Measurements from ENCODE around the gene AMER3.

The AMER3 gene

DNA sequence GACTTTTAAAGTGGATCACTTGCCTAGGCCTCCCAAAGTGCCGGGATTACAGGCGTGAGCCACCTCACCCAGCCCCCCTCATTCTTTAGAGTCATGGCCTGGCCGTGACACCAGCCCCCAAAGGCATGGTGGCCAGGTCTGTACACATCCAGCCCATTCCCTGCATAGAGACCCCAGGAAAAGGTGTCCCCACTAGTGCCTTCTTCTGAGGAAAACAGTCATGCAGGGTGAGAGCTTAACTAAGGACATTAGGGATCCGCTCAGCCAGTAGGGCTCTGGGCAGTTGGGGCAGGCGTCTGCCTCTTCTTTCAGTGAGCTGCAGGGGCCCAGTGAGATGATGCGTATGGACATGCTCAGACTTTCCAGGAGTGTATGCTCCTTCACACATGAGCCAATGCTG is 5.7 kb upstream of the AMER3 start:
- DNase-seq = no peak

DNA sequence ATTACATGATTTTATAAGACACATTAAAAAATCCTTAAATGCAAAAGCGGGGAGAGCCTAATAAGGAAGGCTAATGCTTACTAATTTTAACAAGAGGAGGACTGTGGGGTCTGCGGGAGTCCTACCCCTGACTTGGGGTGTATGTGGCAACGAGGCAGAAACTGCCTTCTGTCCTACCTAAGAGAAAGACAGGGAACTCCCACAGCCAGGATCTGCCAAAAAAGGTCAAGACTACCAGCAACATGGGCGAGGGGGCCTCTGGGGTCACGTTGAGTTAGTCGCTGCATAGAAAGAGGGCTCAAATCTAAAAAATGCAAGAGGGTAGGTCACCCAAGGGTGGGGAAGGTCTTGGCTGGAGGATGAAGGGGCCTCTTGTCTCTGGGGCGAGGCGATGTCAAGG is 529 bp upstream of the AMER3 start:
- DNase-seq = no peak

DNA sequence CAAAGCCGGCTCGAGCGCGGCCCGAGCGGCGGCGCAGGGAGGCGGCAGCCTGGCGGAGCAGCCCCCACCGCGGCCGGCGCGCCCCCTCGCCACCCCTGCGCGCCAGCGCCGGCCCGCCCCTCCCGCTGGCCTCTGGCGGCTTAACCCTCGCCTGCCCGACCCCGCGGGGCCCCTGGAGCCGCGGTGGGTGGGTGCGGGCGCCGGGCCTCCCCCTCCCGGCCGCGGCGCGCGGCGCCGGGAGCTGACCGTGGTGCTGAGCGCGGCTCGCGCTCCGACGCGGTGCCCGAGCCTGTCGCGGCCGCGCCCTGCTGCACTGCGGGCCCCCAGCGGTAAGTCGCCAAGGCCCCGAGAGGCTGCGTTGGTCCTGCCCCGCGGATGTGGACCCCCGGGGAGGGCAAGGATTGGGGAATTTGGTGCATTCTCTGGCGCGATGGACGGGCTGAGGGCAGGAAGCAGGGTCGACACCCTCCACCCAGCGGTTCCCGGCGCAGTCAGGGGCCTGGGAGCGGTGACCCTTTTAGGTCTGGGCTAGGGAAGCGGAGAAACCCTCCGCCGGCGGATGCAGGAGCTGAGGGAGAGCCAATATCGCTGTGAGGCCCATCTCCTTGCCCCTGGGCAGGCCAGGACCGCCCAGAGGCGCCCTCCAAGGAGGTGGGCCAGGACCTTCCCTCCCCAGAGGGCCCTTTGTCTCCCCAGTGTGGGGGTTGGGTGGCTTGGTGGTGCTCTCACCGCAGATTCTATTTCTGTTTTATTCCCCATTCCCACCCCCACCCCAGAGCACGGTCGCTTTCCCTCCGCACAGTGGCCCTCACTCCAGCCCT is 923 bp downstream of the AMER3 start:
- DNase-seq = peak in 6 of 51 donors; percentile 18 to 47 (median 38)

DNA sequence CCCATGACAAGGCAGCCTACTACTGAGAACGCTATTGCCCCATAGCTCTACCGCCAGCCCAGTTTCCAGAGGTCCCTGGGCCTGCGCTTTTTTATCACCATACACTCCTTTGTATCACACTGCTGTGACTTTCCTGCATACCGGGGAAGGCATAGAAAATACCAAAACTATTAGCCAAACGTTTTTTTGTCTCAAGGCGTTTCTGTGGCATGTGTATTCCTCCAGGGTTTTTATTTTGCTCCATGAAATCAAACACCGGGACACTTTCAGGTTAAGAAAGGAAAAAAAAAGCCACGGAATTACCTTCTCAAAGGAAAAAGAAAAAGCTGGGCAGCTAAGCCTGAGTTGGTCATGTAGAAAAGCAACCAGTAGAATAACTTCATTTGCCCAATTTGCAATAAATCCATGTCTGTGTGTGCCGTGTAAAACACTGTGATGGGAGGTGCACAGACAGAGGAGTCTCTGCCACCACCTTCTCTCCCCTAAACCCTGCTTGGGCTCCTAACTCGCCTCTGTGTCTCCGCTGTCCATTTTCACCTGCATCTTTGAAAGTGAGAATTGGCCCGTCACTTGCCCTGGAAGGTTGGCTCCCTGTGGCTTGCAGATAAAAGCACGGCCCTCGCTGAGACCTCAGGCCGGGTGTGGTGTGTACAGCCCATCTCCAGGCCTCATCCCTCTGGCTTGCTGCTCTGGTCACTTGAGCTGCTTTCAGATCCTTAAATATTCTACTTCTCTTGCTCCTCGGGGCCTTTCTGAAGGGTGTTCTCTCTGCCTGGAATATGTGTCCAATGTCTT is 1.7 kb downstream of the AMER3 start:
- no peak for DNase-seq

DNA sequence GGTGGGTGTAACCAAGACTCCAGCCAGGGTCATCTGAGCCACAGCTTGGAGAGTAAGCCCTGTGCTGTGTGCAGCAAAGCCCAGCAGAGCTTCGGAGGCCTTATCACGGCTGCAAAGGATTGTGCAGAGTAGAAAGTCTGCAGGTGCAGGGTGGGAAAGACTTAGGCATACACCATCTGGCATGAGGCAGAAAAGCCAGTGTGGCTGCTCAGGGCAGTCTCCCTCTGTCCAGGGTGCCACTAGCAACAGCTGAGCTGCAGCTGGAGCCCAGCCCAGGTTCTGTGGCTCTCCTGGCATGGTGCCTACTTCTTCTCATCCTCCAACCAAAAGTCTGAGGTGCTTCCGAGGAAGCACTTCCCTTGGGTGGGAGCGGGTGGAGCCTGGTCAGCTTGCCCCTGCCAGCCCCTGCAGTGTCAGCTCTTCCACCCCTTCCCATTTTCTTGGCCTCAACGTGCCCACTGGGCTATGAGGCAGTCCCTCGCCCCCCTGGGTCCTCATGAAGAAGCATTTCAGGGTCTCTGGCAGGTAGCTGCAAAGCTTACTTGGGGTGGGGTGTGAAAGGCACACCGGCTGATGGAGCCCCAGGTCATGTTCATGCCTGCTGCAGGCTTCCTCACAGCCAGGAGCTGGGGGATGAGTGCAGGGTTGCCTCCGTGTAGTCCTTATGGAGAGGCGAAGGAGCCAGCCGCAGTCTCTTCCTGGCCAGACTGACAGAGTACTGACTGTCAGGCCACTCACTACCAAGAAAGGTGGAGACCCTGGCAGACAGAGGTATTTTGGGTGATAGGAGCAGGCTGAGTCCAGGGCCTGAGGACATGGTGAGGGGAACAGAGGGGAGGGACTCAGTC is 4.8 kb downstream of the AMER3 start:
- DNase-seq = no peak

DNA sequence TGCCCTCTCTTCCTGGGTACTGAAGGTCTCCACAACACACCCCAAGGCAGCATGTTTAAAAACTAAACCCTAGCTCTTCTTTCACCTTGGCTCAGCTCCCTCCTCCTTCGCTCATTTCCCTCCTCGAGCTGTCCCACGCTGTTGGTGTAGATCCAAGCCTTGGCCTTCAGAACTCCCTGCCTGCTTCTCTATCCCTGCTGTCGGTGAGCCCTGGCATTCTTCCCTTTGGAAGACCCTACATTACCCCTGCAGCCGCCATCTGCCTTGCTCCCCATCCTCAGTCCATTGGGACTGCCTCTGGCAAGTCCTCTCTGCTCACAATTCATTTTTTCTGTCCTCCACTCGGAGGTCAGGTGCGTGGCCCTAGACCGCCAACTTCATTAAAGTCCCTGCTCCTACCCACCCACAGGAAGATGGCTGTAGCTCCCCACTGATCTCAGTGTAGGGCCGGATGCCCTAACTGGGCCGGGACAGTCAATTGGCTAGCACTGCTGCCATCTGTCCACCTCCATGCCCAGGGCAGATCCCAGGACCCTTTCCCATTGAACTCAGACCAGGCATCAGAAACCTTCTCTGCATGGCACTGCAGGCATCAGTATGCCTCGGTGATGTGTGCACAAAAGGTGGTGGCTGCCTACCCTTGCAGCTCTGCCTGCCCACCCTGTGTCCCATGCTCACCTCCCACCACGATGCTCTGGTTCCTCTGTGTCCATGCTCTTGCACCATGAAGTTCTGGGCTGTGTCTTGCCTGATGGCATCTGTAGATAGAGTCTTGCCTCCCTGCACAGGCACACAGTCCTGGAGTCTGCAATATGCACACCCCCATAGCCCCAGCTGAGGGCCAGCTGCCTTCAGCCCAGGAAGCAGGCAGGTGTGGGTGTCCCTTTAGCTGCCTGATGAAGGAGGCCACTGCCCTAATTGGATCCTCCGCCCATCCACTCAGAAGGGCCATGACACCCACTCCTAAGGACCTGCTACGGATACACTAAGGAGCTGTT is 5.7 kb downstream of the AMER3 start:
- DNase-seq = no peak

DNA sequence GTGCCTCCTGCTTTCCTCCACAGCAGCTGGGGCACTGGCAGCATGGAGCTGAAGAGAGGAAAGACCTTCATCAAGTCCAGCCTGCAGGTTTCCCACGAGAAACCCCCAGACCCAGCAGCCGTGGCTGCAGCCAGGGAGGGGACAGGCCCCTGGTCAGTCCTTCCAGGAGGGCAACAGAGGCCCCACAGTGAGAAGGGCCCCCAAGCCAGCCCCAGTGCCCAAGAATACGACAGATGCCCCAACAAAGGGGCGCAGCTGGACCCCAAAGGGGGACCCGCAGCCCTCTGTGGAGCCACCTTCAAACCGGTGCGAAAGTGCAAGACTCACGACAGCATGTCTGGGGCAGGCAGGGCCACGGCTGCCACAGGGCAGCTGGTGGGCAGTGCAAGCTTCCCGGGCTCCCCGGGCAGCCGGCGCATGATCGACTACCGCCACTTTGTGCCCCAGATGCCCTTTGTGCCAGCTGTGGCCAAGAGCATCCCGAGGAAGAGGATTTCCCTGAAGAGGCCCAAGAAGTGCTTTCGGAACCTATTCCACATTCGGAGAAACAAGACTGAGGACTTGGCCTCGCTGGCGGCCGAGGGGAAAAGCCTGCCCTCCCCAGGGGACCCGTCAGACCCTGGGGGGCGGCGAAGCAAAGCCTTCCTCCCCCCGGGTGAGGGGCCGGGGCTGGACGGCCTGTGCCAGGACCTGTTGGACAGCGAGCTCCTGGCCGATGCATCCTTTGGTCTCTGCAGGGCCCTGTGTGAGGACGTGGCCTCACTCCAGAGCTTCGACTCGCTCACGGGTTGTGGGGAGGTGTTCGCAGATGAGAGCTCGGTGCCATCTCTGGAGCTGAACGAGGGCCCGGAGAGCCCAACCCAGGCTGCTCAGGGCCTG is 6.9 kb downstream of the AMER3 start:
- no peak for DNase-seq

DNA sequence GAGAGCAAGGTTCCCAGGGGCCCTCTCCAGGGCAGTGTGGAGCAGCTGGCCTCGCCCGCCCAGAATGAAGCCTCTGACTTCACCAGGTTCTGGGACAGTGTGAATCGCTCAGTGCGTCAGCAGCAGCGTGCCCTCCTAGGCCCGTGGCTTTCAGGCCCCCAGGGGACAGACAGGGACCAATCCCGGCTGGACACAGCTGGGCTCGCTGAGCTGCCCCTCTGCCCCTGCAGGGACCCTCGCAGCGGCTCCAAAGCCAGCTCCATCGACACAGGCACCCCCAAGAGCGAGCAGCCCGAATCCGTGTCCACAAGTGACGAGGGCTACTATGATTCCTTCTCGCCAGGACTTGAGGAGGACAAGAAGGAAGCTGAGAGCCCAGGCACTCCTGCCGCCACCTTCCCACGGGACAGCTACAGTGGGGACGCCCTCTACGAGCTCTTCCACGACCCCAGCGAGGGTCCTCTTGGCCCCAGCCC is 7.6 kb downstream of the AMER3 start:
- DNase-seq = no peak

DNA sequence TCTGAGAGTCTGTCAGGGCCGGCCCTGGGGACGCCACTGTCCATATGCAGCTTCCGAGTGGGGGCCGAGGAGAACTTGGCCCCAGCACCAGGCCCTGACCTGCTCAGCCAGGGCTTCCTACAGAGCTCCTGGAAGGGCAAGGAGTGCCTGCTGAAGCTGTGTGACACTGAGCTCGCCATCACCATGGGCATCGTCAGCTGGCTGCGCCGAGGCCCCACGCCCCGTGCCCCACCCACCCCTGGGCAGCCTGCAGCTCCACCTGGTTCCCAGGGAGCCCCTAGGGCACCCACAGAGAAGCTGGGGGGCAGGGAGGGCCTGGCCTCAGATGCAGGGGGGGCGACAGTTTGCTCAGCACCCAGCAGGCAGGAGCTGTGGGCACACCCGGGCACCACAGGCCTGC is 8.1 kb downstream of the AMER3 start:
- DNase-seq = no peak

DNA sequence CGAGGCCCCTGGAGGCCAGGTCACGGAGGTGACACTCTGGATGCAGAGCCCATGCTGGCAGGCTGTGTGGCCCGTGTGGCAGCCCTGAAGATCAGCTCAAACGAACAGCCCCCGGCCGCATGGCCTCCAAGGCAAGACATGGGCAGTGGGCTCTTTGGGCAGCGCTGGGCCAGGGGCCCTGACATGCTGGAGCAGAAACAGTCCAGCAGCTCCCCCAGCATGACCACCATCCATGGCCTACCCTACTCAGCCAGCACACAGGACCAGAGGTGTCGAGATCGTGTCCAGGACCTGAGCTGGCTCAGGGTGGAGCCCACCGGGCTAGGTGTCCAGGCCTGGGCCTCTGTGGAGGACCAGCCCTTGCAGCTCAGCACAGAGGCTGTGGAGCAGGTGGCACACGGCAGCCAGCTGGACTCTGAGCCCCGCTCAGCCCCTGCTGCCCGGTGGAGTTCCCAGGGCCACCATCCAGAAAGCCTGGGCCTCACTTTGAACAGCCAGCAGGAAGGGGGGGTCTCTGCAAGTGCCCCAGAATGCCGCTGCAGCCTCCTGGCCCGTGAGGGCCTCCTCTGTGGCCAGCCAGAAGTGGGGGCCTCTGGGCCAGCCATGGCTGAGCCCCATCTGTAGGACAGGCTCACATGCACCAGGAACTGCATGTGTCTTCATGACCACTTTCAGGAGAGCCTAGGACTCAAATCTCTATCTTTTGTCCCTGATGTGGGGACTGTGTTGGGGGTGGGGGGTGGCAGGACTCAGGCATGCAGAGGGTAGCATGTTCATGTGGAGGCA is 8.9 kb downstream of the AMER3 start:
- DNase-seq = no peak

DNA sequence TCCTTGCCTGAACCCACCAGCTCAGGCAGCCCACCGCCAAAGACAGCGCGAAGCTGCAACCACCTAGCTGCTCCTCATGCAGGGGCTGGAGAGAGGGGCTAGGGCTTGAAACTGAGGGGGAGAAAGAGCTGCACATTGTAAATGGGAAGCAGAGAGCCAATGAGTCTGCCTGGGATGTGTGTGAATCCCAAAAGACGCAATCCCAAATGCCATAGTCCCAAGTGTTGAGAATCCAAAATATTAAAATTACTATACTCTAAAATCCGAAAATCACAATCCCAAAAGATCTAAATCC is 9.4 kb downstream of the AMER3 start:
- DNase-seq = no peak

DNA sequence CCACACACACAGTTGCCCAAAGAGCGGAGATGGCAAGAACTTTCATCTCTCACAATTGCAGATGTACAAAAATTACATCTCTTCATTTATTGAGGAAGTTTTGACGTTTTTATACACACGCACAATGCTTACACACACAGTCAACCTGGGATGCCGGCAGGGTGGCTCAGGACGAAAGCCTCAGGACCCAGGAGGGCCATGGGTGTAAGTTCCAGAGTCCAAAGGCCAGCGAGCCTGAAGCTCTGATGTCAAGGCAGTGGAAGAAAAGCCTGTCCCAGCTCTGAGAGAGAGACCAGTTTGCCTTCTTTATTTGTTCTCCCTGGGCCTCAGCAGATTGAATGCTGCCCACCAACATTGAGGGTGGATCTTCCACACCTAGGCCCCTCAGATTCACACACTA is 10.1 kb downstream of the AMER3 start:
- DNase-seq = no peak

DNA sequence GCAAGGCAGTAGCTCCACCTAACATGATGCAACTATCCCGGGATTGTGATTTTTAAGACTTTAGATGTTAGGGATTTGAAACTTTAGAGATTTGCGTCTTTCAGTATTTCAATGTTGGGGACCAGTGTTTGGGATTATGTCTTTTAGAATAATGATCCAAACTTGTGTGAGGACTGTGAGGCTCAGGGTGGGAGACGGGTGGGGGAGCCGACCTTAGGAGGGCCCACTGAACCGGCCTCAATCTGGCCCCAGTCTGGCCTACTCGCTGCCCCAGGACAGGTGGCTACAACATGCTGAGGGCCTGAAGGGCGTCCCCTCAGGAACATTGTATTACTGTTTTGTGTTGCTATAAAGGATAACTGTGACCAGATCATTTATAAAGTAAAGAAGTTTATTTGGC is 10.7 kb downstream of the AMER3 start:
- DNase-seq = no peak

DNA sequence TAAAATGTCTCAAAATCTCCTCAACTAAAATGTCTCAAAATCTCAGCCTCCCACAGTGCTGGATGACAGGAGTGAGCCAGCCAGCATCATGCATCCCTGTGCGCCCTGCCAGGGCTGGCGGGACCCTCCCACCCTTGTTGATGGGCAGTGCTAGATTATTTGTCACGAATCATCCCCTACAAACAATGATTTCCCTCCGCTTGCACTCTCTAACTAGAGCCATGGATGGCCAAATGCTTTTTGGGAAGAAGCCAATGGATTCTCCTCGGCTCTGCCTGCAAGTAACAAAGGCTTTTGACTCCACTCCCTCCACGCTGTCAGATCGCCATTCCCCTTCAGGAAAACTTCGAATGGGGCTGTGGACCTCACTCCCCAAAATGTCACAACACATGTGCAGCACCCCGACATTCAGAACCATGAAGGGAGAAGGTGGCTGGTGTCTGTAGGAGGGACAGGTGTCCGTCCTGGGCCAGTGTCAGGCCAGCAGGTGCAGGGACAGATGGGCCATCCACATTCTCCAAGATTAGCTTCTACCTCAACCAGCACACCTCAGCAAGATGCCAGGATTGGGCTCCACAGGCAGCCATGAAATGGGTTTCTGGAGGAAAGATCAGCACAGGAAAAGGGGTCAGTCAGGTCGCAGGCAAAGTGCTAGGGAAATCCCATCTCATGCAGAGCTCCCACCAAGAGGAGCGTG is 11.5 kb downstream of the AMER3 start:
- DNase-seq = no peak

DNA sequence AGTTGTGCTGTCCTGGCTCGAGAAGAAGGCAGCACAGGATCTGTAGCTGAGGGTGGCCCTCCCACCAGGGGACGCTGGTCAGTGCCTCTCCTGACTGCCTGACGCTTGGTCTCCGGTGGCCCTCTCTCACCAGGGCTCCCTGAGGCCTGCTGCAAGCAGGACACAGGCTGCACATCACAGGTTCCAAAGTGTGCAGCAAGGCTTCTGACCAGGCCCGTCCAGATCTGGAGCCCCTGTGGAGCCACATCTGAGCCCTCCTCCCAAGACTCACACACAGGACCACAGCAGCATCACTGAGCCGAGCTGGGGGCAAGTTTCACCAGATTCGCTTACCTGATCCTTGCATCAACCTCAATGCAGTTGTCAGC is 12.1 kb downstream of the AMER3 start:
- no peak for DNase-seq

DNA sequence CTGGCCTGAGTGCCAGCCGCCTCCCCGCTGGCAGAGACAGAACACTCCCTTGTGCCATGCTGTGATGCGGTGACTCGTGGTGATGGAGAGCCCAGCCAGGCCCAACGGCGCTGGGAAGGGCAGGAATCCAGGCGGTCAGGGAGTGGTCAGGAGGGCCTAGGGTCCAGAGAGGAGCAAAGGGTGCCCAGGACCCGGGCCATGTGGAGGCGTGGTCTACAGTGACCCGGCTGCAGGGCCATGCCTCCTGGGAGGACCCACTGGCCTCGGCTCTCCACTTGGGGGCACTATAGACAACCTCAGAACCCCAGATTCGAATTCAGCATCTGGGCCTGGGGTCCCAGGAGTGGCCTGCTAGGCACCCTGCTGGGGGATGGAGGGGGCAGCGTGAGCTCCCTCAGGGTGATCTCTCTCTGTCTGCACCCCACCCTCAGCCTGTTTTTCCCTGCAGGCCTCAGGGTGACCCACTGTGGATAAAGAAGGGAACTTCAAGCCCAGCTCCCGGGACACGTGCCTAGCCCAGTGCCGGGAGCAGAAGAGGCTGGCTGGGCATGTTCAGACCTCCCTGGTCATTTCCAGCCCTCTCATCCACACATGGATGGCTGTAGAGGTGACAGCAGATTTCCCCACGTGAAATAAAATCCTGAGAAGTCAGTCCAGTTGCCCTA is 13.0 kb downstream of the AMER3 start:
- no peak for DNase-seq

DNA sequence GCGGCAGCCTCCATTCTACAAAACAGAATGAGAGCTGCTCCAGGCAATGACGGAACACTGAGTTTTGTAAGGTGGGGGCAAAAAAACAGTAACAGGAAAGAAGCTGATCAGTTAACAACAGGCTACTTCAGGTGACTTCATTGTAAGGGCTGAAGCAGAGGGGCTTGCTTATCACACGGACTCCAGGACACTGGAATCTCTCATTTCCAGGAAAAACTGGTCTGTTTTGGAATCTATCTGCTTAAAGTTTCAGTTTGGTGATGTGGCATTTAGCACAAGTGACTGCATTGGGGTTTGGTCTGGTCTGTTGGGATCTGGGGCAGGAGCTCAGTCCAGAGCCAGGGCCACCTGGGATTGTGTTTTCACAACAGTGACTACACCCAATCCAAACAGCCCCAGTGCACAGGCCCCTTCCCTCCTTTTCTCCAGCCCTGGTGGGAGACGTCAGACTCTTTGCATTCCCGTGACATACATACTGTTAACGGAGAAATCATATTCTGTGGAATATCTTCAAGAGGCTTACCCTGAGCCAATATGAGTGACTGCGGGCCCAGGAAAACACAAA is 14.1 kb downstream of the AMER3 start:
- no peak for DNase-seq
